SK-N-SH treated with all-trans-retinoic acid at 6 μM for 48 hours (cell line): ENCODE results near the gene NYAP1.

Experiments
- ATAC-seq: fragments of 200-7000 bp; cut with Tn5 transposase; 3 replicates; pipeline ENCODE4 v1.9.1; 2020; ENCODE audit warnings: mild to moderate bottlenecking, moderate library complexity
- ARNTL ChIP-seq: fragments of 450-650 bp; formaldehyde crosslinking; IDR thresholded peaks from 2 replicates; pipeline ENCODE4 v1.5.0; 2020; ENCODE audit warnings: low read depth, mild to moderate bottlenecking, moderate library complexity, borderline replicate concordance
- BACH2 ChIP-seq: fragments of 250-450 bp; sonication (Bioruptor Pico); IDR thresholded peaks from 2 replicates; pipeline ENCODE4 v1.9.0; 2021; ENCODE audit warnings: mild to moderate bottlenecking, borderline replicate concordance
- CREB5 ChIP-seq: fragments of 250-450 bp; sonication (Bioruptor Pico); IDR thresholded peaks from 2 replicates; pipeline ENCODE4 v1.5.1; 2020; ENCODE audit warnings: low read depth, mild to moderate bottlenecking, moderate library complexity
- CSDC2 ChIP-seq: fragments of 250-450 bp; sonication (Bioruptor Pico); IDR thresholded peaks from 2 replicates; pipeline ENCODE4 v1.5.0; 2020; ENCODE audit warnings: mild to moderate bottlenecking, moderate library complexity
- ESRRG ChIP-seq: fragments of 250-450 bp; sonication (Bioruptor Pico); IDR thresholded peaks from 2 replicates; pipeline ENCODE4 v1.6.1; 2021; ENCODE audit warnings: mild to moderate bottlenecking
- ISL1 ChIP-seq: fragments of 250-450 bp; sonication (Bioruptor Pico); IDR thresholded peaks from 2 replicates; pipeline ENCODE4 v2.1.2; 2022; ENCODE audit warnings: mild to moderate bottlenecking, moderate library complexity
- PATZ1 ChIP-seq: fragments of 250-450 bp; sonication (Bioruptor Pico); IDR thresholded peaks from 2 replicates; pipeline ENCODE4 v1.8.0; 2020; ENCODE audit warnings: mild to moderate bottlenecking, moderate library complexity, borderline replicate concordance
- POU6F1 ChIP-seq: fragments of 250-450 bp; sonication (Bioruptor Pico); IDR thresholded peaks from 2 replicates; pipeline ENCODE4 v1.8.0; 2021; ENCODE audit warnings: low read depth, mild to moderate bottlenecking, moderate library complexity, borderline replicate concordance
- RARB ChIP-seq: fragments of 250-450 bp; sonication (Bioruptor Pico); IDR thresholded peaks from 2 replicates; pipeline ENCODE4 v1.8.0; 2021; ENCODE audit warnings: mild to moderate bottlenecking, moderate library complexity
- SNAI2 ChIP-seq: fragments of 250-450 bp; sonication (Bioruptor Pico); IDR thresholded peaks from 2 replicates; pipeline ENCODE4 v1.5.0; 2020; ENCODE audit warnings: mild to moderate bottlenecking, moderate library complexity
- TCF4 ChIP-seq: fragments of 250-450 bp; sonication (Bioruptor Pico); IDR thresholded peaks from 2 replicates; pipeline ENCODE4 v1.8.0; 2021; ENCODE audit warnings: mild to moderate bottlenecking, moderate library complexity, borderline replicate concordance
- TOX ChIP-seq: fragments of 250-450 bp; sonication (Bioruptor Pico); IDR thresholded peaks from 2 replicates; pipeline ENCODE4 v1.8.0; 2021; ENCODE audit warnings: mild to moderate bottlenecking, moderate library complexity, borderline replicate concordance
- TSHZ2 ChIP-seq: fragments of 250-450 bp; sonication (Bioruptor Pico); IDR thresholded peaks from 2 replicates; pipeline ENCODE4 v1.5.0; 2020; ENCODE audit warnings: mild to moderate bottlenecking, moderate library complexity
- ZC3H10 ChIP-seq: fragments of 250-450 bp; sonication (Bioruptor Pico); IDR thresholded peaks from 2 replicates; pipeline ENCODE4 v1.5.1; 2021; ENCODE audit warnings: mild to moderate bottlenecking, moderate library complexity
- ZFP3 ChIP-seq: fragments of 250-450 bp; sonication (Bioruptor Pico); IDR thresholded peaks from 2 replicates; pipeline ENCODE4 v1.5.0; 2020; ENCODE audit warnings: mild to moderate bottlenecking, moderate library complexity
- ZNF565 ChIP-seq: fragments of 450-650 bp; formaldehyde crosslinking; conservative IDR thresholded peaks from 2 replicates; pipeline ENCODE4 v1.5.0; 2020; ENCODE audit warnings: low read depth, mild to moderate bottlenecking, moderate library complexity
- ZNF70 ChIP-seq: fragments of 450-650 bp; formaldehyde crosslinking; IDR thresholded peaks from 2 replicates; pipeline ENCODE4 v1.5.0; 2020; ENCODE audit warnings: mild to moderate bottlenecking, moderate library complexity
- ZNF8 ChIP-seq: fragments of 450-650 bp; formaldehyde crosslinking; IDR thresholded peaks from 2 replicates; pipeline ENCODE4 v1.5.0; 2020; ENCODE audit warnings: mild to moderate bottlenecking, moderate library complexity
- TF ChIP-seq, protein P1 (sequence below): fragments of 250-450 bp; sonication (Bioruptor Pico); IDR thresholded peaks from 2 replicates; pipeline ENCODE4 v1.5.1; 2021; ENCODE audit warnings: mild to moderate bottlenecking, moderate library complexity

The NYAP1 gene

GRCh38 chr7:100515072-100515532 is 31.4 kb downstream of the NYAP1 start (continued):
- TF ChIP-seq TSHZ2 (CRISPR knock-in tag) = no peak
- no peak for TF ChIP-seq CSDC2
- peak; percentile 56; the same call in 1 of the 2 replicates for TF ChIP-seq ISL1
- no peak for TF ChIP-seq BACH2 (CRISPR knock-in tag)
- peak; percentile 85 for TF ChIP-seq PATZ1
- TF ChIP-seq, all 23 proteins: peak for 3

GRCh38 chr7:100516135-100516812 is 32.5 kb downstream of the NYAP1 start:
- ATAC-seq = peak; percentile 69
- TF ChIP-seq ZC3H10 (no peak), TCF4 (CRISPR knock-in tag) (peak; percentile 85), ZNF565 (CRISPR knock-in tag) (no peak), SNAI2 (CRISPR knock-in tag) (no peak), ISL1 (no peak), RARB (no peak), CREB5 (CRISPR knock-in tag) (no peak), BACH2 (CRISPR knock-in tag) (no peak), ZNF8 (CRISPR knock-in tag) (no peak), ZNF70 (CRISPR knock-in tag) (0 out of 2 replicates have a peak, but pooled peaks have one; percentile 19)
- TF ChIP-seq, protein P1, sequence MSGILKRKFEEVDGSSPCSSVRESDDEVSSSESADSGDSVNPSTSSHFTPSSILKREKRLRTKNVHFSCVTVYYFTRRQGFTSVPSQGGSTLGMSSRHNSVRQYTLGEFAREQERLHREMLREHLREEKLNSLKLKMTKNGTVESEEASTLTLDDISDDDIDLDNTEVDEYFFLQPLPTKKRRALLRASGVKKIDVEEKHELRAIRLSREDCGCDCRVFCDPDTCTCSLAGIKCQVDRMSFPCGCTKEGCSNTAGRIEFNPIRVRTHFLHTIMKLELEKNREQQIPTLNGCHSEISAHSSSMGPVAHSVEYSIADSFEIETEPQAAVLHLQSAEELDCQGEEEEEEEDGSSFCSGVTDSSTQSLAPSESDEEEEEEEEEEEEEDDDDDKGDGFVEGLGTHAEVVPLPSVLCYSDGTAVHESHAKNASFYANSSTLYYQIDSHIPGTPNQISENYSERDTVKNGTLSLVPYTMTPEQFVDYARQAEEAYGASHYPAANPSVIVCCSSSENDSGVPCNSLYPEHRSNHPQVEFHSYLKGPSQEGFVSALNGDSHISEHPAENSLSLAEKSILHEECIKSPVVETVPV = no peak
- TF ChIP-seq, all 23 proteins: peak for 2

DNA sequence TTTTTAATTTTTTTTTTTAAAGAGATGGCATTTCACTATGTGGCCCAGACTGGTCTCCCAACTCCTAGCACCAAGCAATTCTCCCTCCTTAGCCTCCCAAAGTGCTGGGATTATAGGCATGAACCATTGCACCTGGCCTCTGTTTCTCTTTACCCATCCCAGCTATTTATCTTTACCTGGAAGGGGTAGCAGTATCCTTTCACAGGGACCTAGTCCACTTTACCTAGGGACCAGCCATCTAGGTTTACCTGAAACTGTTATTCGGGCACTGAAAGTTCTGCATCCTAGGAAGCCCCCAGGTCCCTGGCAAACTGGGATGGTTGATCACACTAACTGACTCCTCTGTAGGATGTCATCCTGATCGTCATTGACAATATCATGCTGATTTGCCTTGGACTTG is 33.6 kb downstream of the NYAP1 start:
- TF ChIP-seq ZC3H10 = no peak
- no peak for TF ChIP-seq POU6F1
- TF ChIP-seq ESRRG (CRISPR knock-in tag) = no peak
- TF ChIP-seq ZFP3 (CRISPR knock-in tag) = no peak
- no peak for TF ChIP-seq TOX (CRISPR knock-in tag)
- no peak for TF ChIP-seq PATZ1
- TF ChIP-seq ZNF70 (CRISPR knock-in tag) = no peak
- no peak for TF ChIP-seq ARNTL
- ATAC-seq = no peak
